HG03457 (cell line): ENCODE results near the gene GOLPH3.

Source experiments
- ATAC-seq: cut with Tn5 transposase; IDR thresholded peaks from one replicate; pipeline ENCODE4 v1.9.1; 2021; ENCODE audit warnings: moderate number of reproducible peaks; ENCODE audit not compliant: unreplicated experiment

GOLPH3 gene

GRCh38 chr5:32076699-32077695, 97.1 kb downstream of the GOLPH3 start:
- no peak for ATAC-seq
